Measurements from ENCODE around the gene TPT1.

- TF ChIP-seq CTCF (conservative IDR thresholded peaks at IDR 0.05 in 1 of 2, IDR thresholded peaks at IDR 0.05 in 1 of 2; ENCODE audit: extremely low read depth in 1 of 2, insufficient read depth in 1 of 2, low read depth in 1 of 2, low read length in 2 of 2) (no peak), EZH2 (IDR thresholded peaks at IDR 0.05; ENCODE audit: borderline replicate concordance, low read length) (no peak)
These were observed 7.6 kb downstream of the TPT1 start for GRCh38 chr13:45333251-45333976.

All from mammary epithelial cell (primary cell).